ENCODE measurements around the gene ATE1. TPM values are rescaled to one million over a fixed set of nuclear protein-coding genes. Genes with fewer than 3 reads are reported as not detected.

ATE1 gene
- total RNA-seq, 6 donors from 2014 or later, result 13.5 to 27.9 (median 21.8) TPM

GRCh38 chr10:121732656-121733445, 195.0 kb downstream of the ATE1 start:
- no peak for DNase-seq
- TF ChIP-seq EP300 (IDR thresholded peaks at IDR 0.05) (no peak), POLR2AphosphoS5 (IDR thresholded peaks at IDR 0.05) (no peak), POLR2A (IDR thresholded peaks at IDR 0.05) (no peak)
- TF ChIP-seq, protein P1, sequence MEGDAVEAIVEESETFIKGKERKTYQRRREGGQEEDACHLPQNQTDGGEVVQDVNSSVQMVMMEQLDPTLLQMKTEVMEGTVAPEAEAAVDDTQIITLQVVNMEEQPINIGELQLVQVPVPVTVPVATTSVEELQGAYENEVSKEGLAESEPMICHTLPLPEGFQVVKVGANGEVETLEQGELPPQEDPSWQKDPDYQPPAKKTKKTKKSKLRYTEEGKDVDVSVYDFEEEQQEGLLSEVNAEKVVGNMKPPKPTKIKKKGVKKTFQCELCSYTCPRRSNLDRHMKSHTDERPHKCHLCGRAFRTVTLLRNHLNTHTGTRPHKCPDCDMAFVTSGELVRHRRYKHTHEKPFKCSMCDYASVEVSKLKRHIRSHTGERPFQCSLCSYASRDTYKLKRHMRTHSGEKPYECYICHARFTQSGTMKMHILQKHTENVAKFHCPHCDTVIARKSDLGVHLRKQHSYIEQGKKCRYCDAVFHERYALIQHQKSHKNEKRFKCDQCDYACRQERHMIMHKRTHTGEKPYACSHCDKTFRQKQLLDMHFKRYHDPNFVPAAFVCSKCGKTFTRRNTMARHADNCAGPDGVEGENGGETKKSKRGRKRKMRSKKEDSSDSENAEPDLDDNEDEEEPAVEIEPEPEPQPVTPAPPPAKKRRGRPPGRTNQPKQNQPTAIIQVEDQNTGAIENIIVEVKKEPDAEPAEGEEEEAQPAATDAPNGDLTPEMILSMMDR (IDR thresholded peaks at IDR 0.05), result no peak

DNA sequence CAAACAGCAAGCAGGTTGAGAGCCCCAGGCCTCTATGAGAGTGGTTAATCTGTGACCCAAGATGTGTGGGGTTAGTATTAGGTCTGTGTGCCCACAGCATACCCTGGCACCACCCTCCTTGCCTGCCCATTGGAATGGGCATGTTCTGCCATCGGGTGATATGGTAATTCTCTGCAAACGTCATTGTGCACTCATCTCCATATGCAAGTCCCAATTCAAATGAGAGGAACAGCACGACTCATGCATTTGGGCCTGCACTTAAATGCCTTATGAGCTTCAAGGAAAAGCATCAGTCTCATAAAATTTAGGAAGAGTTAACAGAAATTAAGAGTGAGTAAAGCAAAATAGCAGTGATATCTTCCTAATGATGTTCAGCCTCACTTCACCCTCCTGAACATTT, 195.7 kb downstream of the ATE1 start:
- Histone ChIP-seq H3K4me1 (no peaks in the 10 kb centered on the region), H3K27me3 (no peaks in the 10 kb centered on the region), H3K36me3 (no peaks in the 10 kb centered on the region), H3K9me3 (no peaks in the 10 kb centered on the region), H3K4me3 (no peak overlapping the region), H3K27ac (no peak overlapping the region)
- ATAC-seq (ENCODE audit: low FRiP score in 2 of 2) (no peak), DNase-seq (no peak)
- 74 to 84% methylated on average over 3 of the region's 3 CpGs for WGBS, 2 donors
- TF ChIP-seq EP300 (IDR thresholded peaks at IDR 0.05) (no peak), POLR2AphosphoS5 (IDR thresholded peaks at IDR 0.05) (no peak), POLR2A (IDR thresholded peaks at IDR 0.05) (no peak)
- TF ChIP-seq, protein P1 (IDR thresholded peaks at IDR 0.05), result no peak

More at GRCh38 chr10:121732656-121733445, 195.0 kb downstream of the ATE1 start:
- no peaks in the 10 kb centered on the region for H3K9me3 ChIP-seq
- no peaks in the 10 kb centered on the region for H3K4me1 ChIP-seq
- no peak overlapping the region for H3K4me3 ChIP-seq
- no peaks in the 10 kb centered on the region for H3K36me3 ChIP-seq
- H3K27me3 ChIP-seq, result no peaks in the 10 kb centered on the region
- WGBS, 2 donors, result 70 to 72% methylated on average over 16 of the region's 16 CpGs
- ATAC-seq (ENCODE audit: low FRiP score in 2 of 2), result no peak
- no peak overlapping the region for H3K27ac ChIP-seq

DNA sequence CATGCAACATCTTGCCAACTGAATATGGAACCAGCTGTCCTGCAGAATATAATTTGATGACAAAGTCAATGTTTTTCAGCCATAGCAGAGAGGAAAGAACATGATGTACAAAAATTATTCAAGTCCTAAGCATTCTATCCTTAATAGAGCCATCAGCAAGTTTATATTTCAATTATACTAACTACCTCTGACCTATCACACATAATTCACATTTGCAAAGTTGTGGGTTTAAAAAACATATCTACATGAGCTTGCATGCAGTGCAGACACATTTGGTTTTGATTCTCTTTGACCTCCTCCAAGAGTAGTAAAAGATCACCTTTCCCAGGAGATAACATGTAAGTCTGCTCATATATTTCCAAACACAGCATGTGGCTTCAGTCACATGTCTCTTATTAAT, 203.5 kb downstream of the ATE1 start:
- Histone ChIP-seq H3K4me1 (no peaks in the 10 kb centered on the region), H3K27ac (no peak overlapping the region), H3K9me3 (no peaks in the 10 kb centered on the region), H3K36me3 (no peaks in the 10 kb centered on the region), H3K27me3 (no peaks in the 10 kb centered on the region), H3K4me3 (no peak overlapping the region)
- TF ChIP-seq POLR2AphosphoS5 (IDR thresholded peaks at IDR 0.05), result no peak
- no peak for TF ChIP-seq EP300 (IDR thresholded peaks at IDR 0.05)
- no peak for TF ChIP-seq POLR2A (IDR thresholded peaks at IDR 0.05)
- TF ChIP-seq, protein P1 (IDR thresholded peaks at IDR 0.05), result no peak
- DNase-seq (no peak), ATAC-seq (ENCODE audit: low FRiP score in 2 of 2) (no peak)

DNA sequence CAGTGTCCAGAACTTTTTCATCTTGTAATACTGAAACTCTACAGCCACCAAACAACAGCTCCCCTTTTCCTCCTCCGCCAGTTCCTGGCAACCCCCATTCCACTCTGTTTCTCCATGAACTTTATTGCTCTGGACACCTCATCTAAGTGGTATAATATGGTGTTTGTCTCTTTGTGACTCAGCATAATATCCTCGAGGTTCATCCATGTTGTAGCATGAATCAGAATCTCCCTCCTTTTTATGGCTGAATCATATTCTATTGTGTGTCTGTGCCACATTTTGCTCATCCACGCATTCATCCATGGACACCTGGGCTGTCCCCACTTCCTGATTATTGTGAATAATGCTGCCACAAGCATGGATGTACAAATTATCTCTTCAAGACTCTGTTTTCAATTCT, 205.2 kb downstream of the ATE1 start:
- WGBS, 2 donors, result 84 to 90% methylated on average over 3 of the region's 3 CpGs

More for the DNA sequence above, 205.2 kb downstream of the ATE1 start:
- TF ChIP-seq POLR2A (IDR thresholded peaks at IDR 0.05) (no peak), EP300 (IDR thresholded peaks at IDR 0.05) (no peak), POLR2AphosphoS5 (IDR thresholded peaks at IDR 0.05) (no peak)
- TF ChIP-seq, protein P1 (IDR thresholded peaks at IDR 0.05), result no peak
- no peak for ATAC-seq (ENCODE audit: low FRiP score in 2 of 2)
- no peak overlapping the region for H3K4me3 ChIP-seq
- no peaks in the 10 kb centered on the region for H3K9me3 ChIP-seq
- no peaks in the 10 kb centered on the region for H3K36me3 ChIP-seq
- no peak overlapping the region for H3K27ac ChIP-seq
- DNase-seq, result no peak
- H3K27me3 ChIP-seq, result no peaks in the 10 kb centered on the region
- H3K4me1 ChIP-seq, result no peaks in the 10 kb centered on the region
